ENCODE measurements around the gene SMYD3.
"Not testable (repeated sequence)": the region's sequence is repeated elsewhere in the genome, so short reads cannot be mapped to it uniquely, and the experiment has no call there.

Gene SMYD3

DNA sequence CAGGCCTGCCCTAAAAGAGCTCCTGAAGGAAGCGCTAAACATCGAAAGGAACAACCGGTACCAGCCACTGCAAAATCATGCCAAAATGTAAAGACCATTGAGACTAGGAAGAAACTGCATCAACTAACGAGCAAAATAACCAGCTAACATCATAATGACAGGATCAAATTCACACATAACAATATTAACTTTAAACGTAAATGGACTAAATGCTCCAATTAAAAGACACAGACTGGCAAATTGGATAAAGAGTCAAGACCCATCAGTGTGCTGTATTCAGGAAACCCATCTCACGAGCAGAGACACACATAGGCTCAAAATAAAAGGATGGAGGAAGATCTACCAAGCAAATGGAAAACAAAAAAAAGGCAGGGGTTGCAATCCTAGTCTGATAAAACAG is 688.7 kb downstream of the SMYD3 start:
- not testable (repeated sequence) for ATAC-seq

DNA sequence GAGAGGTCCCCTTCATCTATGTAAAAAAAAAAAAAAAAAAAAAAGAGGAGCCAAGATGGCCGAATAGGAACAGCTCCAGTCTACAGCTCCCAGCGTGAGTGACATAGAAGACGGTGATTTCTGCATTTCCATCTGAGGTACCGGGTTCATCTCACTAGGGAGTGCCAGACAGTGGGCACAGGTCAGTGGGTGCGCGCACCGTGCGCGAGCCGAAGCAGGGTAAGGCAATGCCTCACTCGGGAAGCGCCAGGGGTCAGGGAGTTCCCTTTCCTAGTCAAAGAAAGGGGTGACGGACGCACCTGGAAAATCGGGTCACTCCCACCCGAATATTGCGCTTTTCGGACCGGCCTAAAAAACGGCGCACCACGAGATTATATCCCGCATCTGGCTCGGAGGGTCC is 690.6 kb downstream of the SMYD3 start:
- not testable (repeated sequence) for ATAC-seq

DNA sequence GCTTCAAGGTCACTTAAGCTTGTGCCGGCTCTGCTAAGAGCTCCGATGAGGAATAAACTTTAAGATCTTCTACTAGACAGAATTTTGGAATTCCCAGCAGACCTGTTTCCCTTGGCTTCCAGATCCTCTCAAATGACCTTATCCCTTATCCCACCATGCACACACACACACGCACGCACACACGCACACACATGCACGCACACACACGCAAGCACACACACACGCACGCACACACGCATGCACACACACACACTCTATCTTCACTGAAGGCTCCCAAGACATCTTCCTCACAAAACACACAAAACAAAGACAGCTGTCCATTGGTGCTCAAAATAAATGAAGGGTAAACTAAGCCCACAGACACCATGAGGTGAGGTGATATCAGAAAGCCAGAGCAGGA is 692.4 kb downstream of the SMYD3 start:
- no peak for ATAC-seq

DNA sequence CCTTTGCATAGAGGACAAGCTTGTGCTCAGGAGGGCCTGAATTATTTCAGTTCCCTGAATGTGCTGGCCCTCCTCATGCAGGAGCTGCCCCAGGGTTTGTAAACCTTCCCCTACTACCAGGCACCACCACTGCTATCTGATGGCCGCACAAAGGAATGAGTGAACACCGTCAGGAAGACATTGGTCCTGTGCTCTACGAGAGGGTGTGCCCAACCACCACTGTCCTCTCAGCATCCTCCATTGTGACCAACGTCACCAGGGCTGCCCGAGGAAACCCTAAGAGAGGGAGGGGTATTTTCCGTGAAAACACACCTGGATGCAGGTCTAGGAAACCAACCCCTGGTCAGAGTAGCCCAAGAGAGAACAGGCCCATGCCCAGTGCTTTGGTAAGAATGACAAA is 694.8 kb downstream of the SMYD3 start:
- ATAC-seq, result no peak

GRCh38 chr1:245810789-245811337 is 696.2 kb downstream of the SMYD3 start:
- ATAC-seq, result no peak

- no peak for ATAC-seq
Measured at GRCh38 chr1:245810181-245810769, 696.8 kb downstream of the SMYD3 start.

GRCh38 chr1:245809361-245809760 is 697.7 kb downstream of the SMYD3 start:
- ATAC-seq, result no peak

- ATAC-seq, result no peak
Measured at GRCh38 chr1:245807954-245808719, 698.9 kb downstream of the SMYD3 start.

DNA sequence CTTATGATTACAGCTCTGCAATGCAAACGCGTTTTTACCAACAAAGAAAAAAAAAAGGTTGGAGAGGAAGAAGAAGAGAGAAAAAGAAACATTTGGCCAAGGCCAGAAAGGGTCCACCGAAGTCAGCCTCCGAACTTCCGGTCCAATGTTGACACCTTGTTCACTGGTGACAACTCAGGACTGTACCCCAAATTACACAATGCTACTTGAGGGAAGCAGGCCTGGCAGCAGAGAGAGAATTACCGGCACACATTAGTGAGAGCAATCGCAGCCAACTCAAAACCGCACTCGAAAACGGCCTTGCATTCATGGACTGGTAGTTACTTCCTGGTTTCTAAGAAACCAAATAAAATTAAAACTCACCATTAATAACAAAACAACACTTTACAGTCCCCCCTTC is 699.8 kb downstream of the SMYD3 start:
- no peak for ATAC-seq

DNA sequence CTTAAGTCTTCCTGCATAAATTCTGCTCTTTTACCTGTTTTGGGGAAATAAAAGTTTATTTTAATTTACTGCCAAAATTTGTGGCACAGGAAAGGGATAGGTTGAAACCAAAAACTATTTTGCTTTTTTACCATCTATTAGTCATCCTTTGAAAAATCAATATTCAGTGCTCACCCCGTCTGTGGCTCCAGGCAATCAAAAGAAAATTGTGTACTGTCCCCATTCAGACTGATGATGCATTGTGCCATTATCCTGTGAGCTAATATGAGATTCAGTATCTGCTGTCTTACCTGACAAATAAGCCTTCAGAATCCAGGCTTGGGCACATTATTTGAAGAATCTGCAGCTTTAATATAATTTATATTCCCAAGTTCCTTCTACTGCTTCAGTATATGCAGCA is 701.5 kb downstream of the SMYD3 start:
- ATAC-seq, result no peak

GRCh38 chr1:245804696-245805095 is 702.4 kb downstream of the SMYD3 start:
- ATAC-seq, result no peak

GRCh38 chr1:245803666-245804037 is 703.4 kb downstream of the SMYD3 start:
- ATAC-seq, result no peak

DNA sequence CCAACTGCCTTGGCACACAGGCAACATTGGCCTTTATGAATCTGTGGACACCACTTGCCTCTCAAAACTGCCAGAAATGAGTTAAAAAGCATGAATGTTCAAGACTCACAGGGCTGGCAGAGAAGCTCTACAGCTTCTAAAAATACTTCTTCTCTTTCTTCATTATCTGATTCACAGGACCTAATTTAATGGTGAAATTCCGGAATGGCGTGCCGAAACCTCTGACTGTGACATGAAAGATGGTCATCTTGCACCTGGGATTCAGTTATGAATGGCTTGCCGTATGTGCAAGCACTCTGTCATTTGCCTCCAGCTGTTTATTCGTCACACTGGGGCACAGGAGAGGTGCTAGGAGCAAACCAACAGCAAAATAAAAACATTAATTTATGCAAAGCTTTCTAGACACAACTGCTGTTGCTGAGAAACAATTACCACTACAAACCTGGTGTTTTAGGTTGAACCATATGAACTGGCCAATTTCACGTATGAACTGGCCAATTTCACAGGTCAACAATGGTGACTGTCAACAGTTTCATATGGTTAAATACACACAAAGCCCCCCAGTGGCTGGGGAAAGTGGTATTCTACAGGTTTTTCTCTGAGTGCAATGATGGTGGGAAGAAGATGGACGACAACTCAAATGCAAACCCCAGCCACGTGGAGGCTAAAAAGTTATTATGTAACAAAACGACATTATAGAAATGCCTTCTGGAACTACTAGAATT is 704.0 kb downstream of the SMYD3 start:
- ATAC-seq, result no peak

DNA sequence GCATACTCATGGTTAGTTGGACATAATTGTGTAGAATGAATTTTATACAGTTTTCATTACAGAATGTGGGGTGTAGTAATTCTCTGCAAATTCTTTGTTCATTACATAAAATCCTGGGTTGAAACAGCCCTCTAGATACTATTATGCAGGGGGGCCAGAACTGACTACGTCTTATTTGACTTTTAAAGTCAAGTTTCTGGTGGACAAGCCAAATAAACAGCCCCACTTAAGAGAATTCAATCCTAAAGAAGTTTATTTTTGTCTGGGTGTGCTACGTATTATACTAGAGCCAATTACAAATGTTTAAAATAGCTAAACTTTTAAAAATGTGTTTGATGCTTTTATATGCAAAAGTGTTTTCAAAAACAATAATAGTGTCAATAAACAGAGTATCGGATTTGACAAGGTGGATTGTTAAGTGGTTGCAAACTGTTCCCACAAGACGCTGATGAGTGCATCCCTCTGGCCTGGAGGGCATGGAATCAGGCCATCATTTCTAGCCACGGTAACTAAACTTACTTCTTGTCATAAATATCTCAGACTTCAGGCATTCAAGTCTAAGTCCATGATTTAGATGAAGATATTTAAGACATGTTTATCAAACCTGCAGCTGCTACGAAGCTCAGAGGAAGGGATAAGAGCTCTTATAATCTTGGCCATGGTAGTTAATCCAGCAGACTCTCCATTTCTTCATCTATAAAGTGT is 706.0 kb downstream of the SMYD3 start:
- no peak for ATAC-seq

DNA sequence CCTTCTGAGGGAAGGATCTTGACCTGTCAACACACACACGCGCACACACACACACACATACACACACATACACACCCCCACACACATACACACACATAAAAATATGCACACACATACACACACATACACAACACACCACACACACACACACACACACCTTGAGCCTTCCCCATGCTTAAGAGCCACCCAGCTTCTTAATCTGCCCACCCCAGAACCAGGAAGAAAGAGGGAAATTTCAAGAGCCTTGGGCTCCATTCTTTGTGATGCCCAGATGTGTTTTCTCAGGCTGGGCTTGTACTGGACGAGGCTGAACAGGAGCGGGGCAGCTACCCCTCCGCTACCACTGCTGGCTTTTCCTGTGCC is 708.7 kb downstream of the SMYD3 start:
- no peak for ATAC-seq

GRCh38 chr1:245797592-245798348 is 709.3 kb downstream of the SMYD3 start:
- no peak for ATAC-seq

DNA sequence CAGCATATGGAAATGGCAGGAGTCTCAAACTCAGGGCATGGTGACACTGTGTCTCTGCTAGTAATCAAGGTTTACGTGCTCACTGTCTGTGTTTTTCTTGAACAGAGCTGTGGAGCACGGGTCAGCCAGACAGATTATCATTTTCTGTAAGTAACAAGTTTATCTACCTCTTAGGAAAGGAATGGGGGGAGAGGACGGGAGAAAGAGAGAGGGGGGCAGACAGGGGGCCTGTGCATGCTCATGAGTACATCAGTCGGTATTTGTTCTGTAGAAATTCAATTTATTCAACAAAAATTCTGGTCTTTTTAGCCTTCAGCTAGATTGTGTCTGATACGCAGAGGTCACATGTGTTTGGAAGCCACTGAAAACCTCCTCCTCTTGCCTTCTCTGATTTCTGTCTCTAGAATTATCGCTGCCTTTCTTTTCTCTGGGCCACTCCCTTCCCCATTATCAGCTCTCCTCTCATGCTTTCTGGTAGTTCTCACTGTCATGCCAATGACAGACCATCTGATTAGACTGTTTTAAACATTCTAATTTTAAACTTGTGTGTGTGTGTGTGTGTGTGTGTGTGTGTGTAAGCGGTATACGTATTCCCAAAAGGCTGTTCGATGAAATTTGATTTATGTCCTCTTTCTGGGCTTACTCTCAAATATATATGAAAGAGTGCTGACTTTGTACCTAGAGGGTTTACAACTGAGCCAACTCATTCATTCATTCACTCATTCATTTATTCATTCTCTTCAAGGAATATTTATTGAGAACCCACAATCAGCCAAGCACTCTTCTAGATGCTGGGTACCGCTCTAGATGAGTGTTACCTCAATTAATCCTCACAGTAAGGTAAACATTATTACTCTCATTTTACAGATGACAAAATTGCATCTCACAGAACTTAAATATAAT is 715.4 kb downstream of the SMYD3 start:
- no peak for ATAC-seq

- no peak for ATAC-seq
Measured at GRCh38 chr1:245790441-245790840, 716.6 kb downstream of the SMYD3 start.

DNA sequence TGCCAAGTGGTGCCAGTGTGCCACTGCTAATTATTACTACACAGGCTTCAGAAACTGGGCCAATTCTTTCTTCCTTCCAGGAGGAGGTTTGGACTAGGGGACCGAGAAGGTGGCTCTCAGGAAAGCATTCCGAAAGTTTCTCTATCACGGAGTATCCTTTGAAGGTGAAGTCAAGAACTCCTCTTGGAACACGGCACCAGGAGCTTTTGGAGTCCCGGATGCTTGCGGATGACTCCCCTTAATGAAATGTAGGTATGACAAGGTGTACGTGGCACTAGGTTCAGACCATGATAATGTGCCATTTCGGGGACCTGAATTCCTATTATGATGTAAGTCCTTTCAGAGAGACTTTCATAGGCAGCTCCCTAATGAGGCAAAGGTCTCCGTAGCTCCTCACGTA is 718.2 kb downstream of the SMYD3 start:
- no peak for ATAC-seq

DNA sequence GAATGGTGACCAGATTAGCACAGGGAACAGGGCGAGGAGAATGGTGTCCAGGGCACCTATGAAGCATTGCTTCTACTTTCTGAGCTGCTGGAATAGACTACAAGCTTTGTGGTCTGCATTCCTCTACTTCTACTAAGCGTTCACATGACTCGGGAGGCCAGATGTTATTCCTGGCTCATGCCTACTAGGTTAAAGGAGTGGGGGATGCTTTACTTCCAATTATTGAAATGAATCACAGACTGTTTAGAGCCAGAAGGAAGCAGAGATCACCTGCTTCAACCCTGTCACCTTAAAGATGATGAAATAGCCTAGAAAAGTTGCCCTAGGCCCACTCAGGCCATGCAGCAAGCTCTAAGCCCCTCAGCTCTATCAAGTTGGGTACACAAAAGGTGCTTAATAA is 718.8 kb downstream of the SMYD3 start:
- ATAC-seq, result no peak

DNA sequence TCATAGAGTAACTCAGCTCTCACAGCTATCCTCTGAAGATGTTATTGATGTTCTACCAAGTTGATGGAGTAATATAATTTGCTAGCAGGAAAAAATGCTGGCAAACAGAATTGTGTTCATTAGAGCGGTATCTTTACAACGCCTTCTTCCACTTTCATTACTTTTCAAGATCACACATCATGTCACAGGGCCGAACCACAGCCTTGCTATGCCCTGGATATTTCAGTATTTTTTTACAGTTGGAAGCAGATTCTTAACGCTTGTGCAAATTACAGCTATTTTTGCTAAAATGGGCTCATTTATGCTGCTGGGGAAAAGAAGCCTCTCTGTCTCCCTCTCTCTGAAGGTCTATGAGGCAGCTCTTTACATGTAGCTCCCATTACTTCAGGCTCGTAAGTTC is 720.1 kb downstream of the SMYD3 start:
- no peak for ATAC-seq
